HEK293 (cell line): Measurements from ENCODE around the gene HEATR5A.

Experiments
- CTCF ChIA-PET: fragments of 350-600 bp; formaldehyde crosslinking; extraction: SDS; loops from one replicate; lab custom pipeline; 2021; ENCODE audit warnings: antibody characterized with exemption; lab: Yijun Ruan, JAX
- POLR2A ChIA-PET: fragments of 300-600 bp; formaldehyde crosslinking; extraction: SDS; loops from one replicate; lab custom pipeline; 2020; ENCODE audit warnings: antibody characterized with exemption, inconsistent platforms; lab: Yijun Ruan, JAX
- H3K27ac ChIP-seq: fragments of 200-500 bp; sonication (Bioruptor generic); 2 replicates; pipeline ENCODE4 v1.5.1; 2014; ENCODE audit warnings: low read depth, low read length, control low read depth, inconsistent platforms; ENCODE audit errors: extremely low read depth
- H3K36me3 ChIP-seq, 2 experiments: fragments of 200-500 bp in 1 of 2; sonication (Bioruptor generic) in 1 of 2; 1 replicate in 1 of 2; 2 replicates in 1 of 2; pipeline ENCODE4 v1.5.1; 2014 to 2017; ENCODE audit warnings: inconsistent platforms in 2 of 2, low read length in 2 of 2; ENCODE audit not compliant: control insufficient read depth in 2 of 2, insufficient read depth in 1 of 2
- H3K4me1 ChIP-seq: fragments of 200-500 bp; sonication (Bioruptor generic); 2 replicates; pipeline ENCODE4 v1.5.1; 2014; ENCODE audit warnings: mild to moderate bottlenecking, low read length, inconsistent platforms; ENCODE audit not compliant: control insufficient read depth, insufficient read depth
- H3K4me3 ChIP-seq: 2 replicates; pipeline ENCODE4 v1.5.1; 2011; ENCODE audit warnings: low read depth, mild to moderate bottlenecking, control low read depth, low read length, moderate library complexity
- H3K9me3 ChIP-seq: fragments of 200-500 bp; sonication (Bioruptor generic); 2 replicates; pipeline ENCODE4 v1.5.1; 2014; ENCODE audit warnings: low read depth, low read length, inconsistent platforms; ENCODE audit not compliant: control insufficient read depth, insufficient read depth
- KLF7 ChIP-seq: fragments of 450-650 bp; formaldehyde crosslinking; IDR thresholded peaks from 2 replicates; pipeline ENCODE4 v1.5.1; 2016; ENCODE audit warnings: missing biosample characterization, missing genetic modification characterization, borderline replicate concordance
- SCRT1 ChIP-seq: fragments of 450-650 bp; formaldehyde crosslinking; IDR thresholded peaks from 2 replicates; pipeline ENCODE4 v1.5.1; 2016; ENCODE audit warnings: missing biosample characterization, missing genetic modification characterization, borderline replicate concordance
- ZNF239 ChIP-seq: fragments of 450-650 bp; formaldehyde crosslinking; IDR thresholded peaks from 2 replicates; pipeline ENCODE4 v1.5.1; 2016; ENCODE audit warnings: missing biosample characterization, missing genetic modification characterization
- ZNF248 ChIP-seq: fragments of 450-650 bp; formaldehyde crosslinking; IDR thresholded peaks from 2 replicates; pipeline ENCODE4 v1.5.1; 2017; ENCODE audit warnings: missing biosample characterization, missing genetic modification characterization
- ZNF426 ChIP-seq: fragments of 450-650 bp; formaldehyde crosslinking; IDR thresholded peaks from 2 replicates; pipeline ENCODE4 v1.5.1; 2017; ENCODE audit warnings: missing biosample characterization, missing genetic modification characterization, mild to moderate bottlenecking, inconsistent platforms, moderate library complexity
- ZNF510 ChIP-seq: fragments of 450-650 bp; formaldehyde crosslinking; IDR thresholded peaks from 2 replicates; pipeline ENCODE4 v1.5.1; 2018; ENCODE audit warnings: mild to moderate bottlenecking, missing genetic modification characterization, missing biosample characterization; ENCODE audit not compliant: insufficient replicate concordance
- ZXDB ChIP-seq: fragments of 450-650 bp; formaldehyde crosslinking; IDR thresholded peaks from 2 replicates; pipeline ENCODE4 v1.5.1; 2016; ENCODE audit warnings: missing biosample characterization, missing genetic modification characterization
- TF ChIP-seq, protein P1 (sequence below): fragments of 450-650 bp; formaldehyde crosslinking; IDR thresholded peaks from 2 replicates; pipeline ENCODE4 v1.5.1; 2017; ENCODE audit warnings: missing biosample characterization, missing genetic modification characterization
- TF ChIP-seq, protein P2 (sequence below): sonication (generic); formaldehyde crosslinking; IDR thresholded peaks from 2 replicates; pipeline ENCODE4 v1.8.1; 2022; ENCODE audit warnings: mild to moderate bottlenecking, moderate library complexity, missing genetic modification reagents
- TF ChIP-seq, protein P3 (sequence below): fragments of 450-650 bp; formaldehyde crosslinking; IDR thresholded peaks from 2 replicates; pipeline ENCODE4 v1.5.1; 2016; ENCODE audit warnings: missing biosample characterization, missing genetic modification characterization, borderline replicate concordance
- TF ChIP-seq, protein P4 (sequence below): fragments of 450-650 bp; formaldehyde crosslinking; IDR thresholded peaks from 2 replicates; pipeline ENCODE4 v1.5.1; 2016; ENCODE audit warnings: missing biosample characterization, missing genetic modification characterization
- TF ChIP-seq, protein P5 (sequence below): fragments of 450-650 bp; formaldehyde crosslinking; IDR thresholded peaks from 2 replicates; pipeline ENCODE4 v1.5.1; 2016; ENCODE audit warnings: missing biosample characterization, missing genetic modification characterization, low read depth
- TF ChIP-seq, protein P6 (sequence below): fragments of 450-650 bp; formaldehyde crosslinking; IDR thresholded peaks from 2 replicates; pipeline ENCODE4 v1.5.1; 2016; ENCODE audit warnings: missing biosample characterization, missing genetic modification characterization
- TF ChIP-seq, protein P7 (sequence below): fragments of 450-650 bp; IDR thresholded peaks from 2 replicates; pipeline ENCODE4 v1.5.1; 2018; ENCODE audit warnings: missing biosample characterization, missing genetic modification characterization
- TF ChIP-seq, protein P8 (sequence below): fragments of 450-650 bp; formaldehyde crosslinking; IDR thresholded peaks from 2 replicates; pipeline ENCODE4 v1.5.1; 2016; ENCODE audit warnings: missing biosample characterization, missing genetic modification characterization
- TF ChIP-seq, protein P9 (sequence below): fragments of 450-650 bp; formaldehyde crosslinking; IDR thresholded peaks from 2 replicates; pipeline ENCODE4 v1.5.1; 2017; ENCODE audit warnings: missing biosample characterization, missing genetic modification characterization

Gene HEATR5A

DNA sequence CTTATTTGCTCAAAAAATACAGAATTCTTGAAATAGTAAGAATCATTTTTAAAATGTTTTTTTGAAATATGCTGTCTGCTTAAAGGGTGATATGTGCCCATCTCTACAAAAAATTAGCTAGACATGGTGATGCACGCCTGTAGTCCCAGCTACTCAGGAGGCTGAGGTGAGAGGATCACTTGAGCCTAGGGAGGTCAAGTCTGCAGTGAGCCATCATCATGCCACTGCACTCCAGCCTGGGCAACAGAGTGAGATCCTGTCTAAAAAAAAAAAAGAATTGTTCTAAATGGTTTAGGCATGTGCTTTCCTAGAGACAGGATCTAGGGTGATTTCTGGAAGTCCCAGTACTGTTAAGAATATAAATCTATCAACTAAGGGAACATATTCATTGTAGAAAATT lies 137.2 kb downstream of the HEATR5A start:
- no peaks in the 10 kb centered on the region for H3K9me3 ChIP-seq
- no peak overlapping the region for H3K27ac ChIP-seq
- POLR2A ChIA-PET = no interaction called here
- H3K4me1 ChIP-seq = no peaks in the 10 kb centered on the region
- H3K36me3 ChIP-seq = no peaks in the 10 kb centered on the region
- no peak overlapping the region for H3K4me3 ChIP-seq
- TF ChIP-seq, protein P1, sequence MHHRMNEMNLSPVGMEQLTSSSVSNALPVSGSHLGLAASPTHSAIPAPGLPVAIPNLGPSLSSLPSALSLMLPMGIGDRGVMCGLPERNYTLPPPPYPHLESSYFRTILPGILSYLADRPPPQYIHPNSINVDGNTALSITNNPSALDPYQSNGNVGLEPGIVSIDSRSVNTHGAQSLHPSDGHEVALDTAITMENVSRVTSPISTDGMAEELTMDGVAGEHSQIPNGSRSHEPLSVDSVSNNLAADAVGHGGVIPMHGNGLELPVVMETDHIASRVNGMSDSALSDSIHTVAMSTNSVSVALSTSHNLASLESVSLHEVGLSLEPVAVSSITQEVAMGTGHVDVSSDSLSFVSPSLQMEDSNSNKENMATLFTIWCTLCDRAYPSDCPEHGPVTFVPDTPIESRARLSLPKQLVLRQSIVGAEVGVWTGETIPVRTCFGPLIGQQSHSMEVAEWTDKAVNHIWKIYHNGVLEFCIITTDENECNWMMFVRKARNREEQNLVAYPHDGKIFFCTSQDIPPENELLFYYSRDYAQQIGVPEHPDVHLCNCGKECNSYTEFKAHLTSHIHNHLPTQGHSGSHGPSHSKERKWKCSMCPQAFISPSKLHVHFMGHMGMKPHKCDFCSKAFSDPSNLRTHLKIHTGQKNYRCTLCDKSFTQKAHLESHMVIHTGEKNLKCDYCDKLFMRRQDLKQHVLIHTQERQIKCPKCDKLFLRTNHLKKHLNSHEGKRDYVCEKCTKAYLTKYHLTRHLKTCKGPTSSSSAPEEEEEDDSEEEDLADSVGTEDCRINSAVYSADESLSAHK (tag by site-specific recombination) = no peak
- TF ChIP-seq ZNF248 (tag by site-specific recombination) = no peak
- TF ChIP-seq, protein P2, sequence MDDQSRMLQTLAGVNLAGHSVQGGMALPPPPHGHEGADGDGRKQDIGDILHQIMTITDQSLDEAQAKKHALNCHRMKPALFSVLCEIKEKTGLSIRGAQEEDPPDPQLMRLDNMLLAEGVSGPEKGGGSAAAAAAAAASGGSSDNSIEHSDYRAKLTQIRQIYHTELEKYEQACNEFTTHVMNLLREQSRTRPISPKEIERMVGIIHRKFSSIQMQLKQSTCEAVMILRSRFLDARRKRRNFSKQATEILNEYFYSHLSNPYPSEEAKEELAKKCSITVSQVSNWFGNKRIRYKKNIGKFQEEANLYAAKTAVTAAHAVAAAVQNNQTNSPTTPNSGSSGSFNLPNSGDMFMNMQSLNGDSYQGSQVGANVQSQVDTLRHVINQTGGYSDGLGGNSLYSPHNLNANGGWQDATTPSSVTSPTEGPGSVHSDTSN (CRISPR knock-in tag) = no peak
- TF ChIP-seq, protein P3, sequence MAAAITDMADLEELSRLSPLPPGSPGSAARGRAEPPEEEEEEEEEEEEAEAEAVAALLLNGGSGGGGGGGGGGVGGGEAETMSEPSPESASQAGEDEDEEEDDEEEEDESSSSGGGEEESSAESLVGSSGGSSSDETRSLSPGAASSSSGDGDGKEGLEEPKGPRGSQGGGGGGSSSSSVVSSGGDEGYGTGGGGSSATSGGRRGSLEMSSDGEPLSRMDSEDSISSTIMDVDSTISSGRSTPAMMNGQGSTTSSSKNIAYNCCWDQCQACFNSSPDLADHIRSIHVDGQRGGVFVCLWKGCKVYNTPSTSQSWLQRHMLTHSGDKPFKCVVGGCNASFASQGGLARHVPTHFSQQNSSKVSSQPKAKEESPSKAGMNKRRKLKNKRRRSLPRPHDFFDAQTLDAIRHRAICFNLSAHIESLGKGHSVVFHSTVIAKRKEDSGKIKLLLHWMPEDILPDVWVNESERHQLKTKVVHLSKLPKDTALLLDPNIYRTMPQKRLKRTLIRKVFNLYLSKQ (tag by site-specific recombination) = no peak
- TF ChIP-seq, protein P4, sequence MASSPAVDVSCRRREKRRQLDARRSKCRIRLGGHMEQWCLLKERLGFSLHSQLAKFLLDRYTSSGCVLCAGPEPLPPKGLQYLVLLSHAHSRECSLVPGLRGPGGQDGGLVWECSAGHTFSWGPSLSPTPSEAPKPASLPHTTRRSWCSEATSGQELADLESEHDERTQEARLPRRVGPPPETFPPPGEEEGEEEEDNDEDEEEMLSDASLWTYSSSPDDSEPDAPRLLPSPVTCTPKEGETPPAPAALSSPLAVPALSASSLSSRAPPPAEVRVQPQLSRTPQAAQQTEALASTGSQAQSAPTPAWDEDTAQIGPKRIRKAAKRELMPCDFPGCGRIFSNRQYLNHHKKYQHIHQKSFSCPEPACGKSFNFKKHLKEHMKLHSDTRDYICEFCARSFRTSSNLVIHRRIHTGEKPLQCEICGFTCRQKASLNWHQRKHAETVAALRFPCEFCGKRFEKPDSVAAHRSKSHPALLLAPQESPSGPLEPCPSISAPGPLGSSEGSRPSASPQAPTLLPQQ (tag by site-specific recombination) = no peak
- TF ChIP-seq ZXDB (tag by site-specific recombination) = no peak
- no peak for TF ChIP-seq KLF7
- TF ChIP-seq, protein P5, sequence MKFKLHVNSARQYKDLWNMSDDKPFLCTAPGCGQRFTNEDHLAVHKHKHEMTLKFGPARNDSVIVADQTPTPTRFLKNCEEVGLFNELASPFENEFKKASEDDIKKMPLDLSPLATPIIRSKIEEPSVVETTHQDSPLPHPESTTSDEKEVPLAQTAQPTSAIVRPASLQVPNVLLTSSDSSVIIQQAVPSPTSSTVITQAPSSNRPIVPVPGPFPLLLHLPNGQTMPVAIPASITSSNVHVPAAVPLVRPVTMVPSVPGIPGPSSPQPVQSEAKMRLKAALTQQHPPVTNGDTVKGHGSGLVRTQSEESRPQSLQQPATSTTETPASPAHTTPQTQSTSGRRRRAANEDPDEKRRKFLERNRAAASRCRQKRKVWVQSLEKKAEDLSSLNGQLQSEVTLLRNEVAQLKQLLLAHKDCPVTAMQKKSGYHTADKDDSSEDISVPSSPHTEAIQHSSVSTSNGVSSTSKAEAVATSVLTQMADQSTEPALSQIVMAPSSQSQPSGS = no peak
- CTCF ChIA-PET = no interaction called here

DNA sequence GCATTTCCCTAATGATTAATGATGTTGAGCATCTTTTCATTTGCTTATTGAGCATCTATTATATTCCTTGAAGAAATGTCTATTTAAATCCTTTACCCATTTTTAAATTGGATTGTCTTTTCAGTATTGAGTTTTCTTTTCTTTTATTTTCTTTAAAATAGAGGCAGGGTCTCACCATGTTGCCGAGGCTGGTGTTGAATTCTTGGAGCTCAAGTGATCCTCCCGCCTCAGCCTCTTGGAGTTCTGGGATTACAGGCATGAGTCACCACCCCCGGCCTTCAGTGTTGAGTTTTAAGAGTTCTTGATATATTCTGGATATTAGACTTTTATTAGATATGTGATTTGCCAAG lies 139.5 kb downstream of the HEATR5A start:
- ChIA-PET CTCF (no interaction called here), POLR2A (no interaction called here)
- Histone ChIP-seq H3K4me3 (no peak overlapping the region), H3K4me1 (no peaks in the 10 kb centered on the region), H3K9me3 (no peaks in the 10 kb centered on the region), H3K36me3 (no peaks in the 10 kb centered on the region), H3K27ac (no peak overlapping the region)
- TF ChIP-seq, protein P6, sequence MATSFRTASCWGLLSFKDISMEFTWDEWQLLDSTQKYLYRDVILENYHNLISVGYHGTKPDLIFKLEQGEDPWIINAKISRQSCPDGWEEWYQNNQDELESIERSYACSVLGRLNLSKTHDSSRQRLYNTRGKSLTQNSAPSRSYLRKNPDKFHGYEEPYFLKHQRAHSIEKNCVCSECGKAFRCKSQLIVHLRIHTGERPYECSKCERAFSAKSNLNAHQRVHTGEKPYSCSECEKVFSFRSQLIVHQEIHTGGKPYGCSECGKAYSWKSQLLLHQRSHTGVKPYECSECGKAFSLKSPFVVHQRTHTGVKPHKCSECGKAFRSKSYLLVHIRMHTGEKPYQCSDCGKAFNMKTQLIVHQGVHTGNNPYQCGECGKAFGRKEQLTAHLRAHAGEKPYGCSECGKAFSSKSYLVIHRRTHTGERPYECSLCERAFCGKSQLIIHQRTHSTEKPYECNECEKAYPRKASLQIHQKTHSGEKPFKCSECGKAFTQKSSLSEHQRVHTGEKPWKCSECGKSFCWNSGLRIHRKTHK = no peak
- TF ChIP-seq, protein P7, sequence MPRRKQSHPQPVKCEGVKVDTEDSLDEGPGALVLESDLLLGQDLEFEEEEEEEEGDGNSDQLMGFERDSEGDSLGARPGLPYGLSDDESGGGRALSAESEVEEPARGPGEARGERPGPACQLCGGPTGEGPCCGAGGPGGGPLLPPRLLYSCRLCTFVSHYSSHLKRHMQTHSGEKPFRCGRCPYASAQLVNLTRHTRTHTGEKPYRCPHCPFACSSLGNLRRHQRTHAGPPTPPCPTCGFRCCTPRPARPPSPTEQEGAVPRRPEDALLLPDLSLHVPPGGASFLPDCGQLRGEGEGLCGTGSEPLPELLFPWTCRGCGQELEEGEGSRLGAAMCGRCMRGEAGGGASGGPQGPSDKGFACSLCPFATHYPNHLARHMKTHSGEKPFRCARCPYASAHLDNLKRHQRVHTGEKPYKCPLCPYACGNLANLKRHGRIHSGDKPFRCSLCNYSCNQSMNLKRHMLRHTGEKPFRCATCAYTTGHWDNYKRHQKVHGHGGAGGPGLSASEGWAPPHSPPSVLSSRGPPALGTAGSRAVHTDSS (tag by site-specific recombination) = no peak
- TF ChIP-seq, protein P8, sequence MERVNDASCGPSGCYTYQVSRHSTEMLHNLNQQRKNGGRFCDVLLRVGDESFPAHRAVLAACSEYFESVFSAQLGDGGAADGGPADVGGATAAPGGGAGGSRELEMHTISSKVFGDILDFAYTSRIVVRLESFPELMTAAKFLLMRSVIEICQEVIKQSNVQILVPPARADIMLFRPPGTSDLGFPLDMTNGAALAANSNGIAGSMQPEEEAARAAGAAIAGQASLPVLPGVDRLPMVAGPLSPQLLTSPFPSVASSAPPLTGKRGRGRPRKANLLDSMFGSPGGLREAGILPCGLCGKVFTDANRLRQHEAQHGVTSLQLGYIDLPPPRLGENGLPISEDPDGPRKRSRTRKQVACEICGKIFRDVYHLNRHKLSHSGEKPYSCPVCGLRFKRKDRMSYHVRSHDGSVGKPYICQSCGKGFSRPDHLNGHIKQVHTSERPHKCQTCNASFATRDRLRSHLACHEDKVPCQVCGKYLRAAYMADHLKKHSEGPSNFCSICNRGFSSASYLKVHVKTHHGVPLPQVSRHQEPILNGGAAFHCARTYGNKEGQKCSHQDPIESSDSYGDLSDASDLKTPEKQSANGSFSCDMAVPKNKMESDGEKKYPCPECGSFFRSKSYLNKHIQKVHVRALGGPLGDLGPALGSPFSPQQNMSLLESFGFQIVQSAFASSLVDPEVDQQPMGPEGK (tag by site-specific recombination) = no peak
- TF ChIP-seq, protein P9, sequence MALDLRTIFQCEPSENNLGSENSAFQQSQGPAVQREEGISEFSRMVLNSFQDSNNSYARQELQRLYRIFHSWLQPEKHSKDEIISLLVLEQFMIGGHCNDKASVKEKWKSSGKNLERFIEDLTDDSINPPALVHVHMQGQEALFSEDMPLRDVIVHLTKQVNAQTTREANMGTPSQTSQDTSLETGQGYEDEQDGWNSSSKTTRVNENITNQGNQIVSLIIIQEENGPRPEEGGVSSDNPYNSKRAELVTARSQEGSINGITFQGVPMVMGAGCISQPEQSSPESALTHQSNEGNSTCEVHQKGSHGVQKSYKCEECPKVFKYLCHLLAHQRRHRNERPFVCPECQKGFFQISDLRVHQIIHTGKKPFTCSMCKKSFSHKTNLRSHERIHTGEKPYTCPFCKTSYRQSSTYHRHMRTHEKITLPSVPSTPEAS = no peak
- TF ChIP-seq ZNF510 (tag by site-specific recombination) (no peak), ZNF426 (tag by site-specific recombination) (no peak), SCRT1 (tag by site-specific recombination) (no peak), ZNF239 (tag by site-specific recombination) (no peak)
- TF ChIP-seq, protein P1 (tag by site-specific recombination) = no peak
